HCT116 (cell line): ENCODE data around the gene DNM1L.

ENCODE experiments used
- CBX3 ChIP-seq: IDR thresholded peaks from 2 replicates; pipeline ENCODE4 v1.6.1; 2012; ENCODE audit warnings: low read depth
- CEBPB ChIP-seq: IDR thresholded peaks from 2 replicates; pipeline ENCODE4 v1.6.1; 2012; ENCODE audit warnings: low read depth
- EZH2 ChIP-seq: fragments of 200-600 bp; sonication (generic); IDR thresholded peaks from 2 replicates; pipeline ENCODE4 v1.6.1; 2017; ENCODE audit warnings: antibody characterized with exemption, mixed run types
- POLR2A ChIP-seq: IDR thresholded peaks from 2 replicates; pipeline ENCODE4 v1.7.0; 2011; ENCODE audit warnings: borderline replicate concordance; ENCODE audit not compliant: insufficient read depth, insufficient read length; ENCODE audit errors: extremely low read depth
- YY1 ChIP-seq: IDR thresholded peaks from 2 replicates; pipeline ENCODE4 v1.6.1; 2011; ENCODE audit warnings: low read length, low read depth, moderate library complexity, mild to moderate bottlenecking; ENCODE audit not compliant: insufficient replicate concordance; ENCODE audit errors: extremely low read depth
- ZFX ChIP-seq: fragments of 450-650 bp; IDR thresholded peaks from 2 replicates; pipeline ENCODE4 v1.6.1; 2017
- ZNF274 ChIP-seq: fragments of 200-500 bp; sonication (Bioruptor generic); IDR thresholded peaks from 2 replicates; pipeline ENCODE4 v1.6.1; 2014; ENCODE audit warnings: mild to moderate bottlenecking, low read depth, low read length, inconsistent platforms
- TF ChIP-seq, protein P1 (sequence below), 3 experiments: fragments of 200-600 bp in 1 of 3; sonication (generic) in 1 of 3; IDR thresholded peaks in 2 of 3; conservative IDR thresholded peaks in 1 of 3; 2 replicates each; pipeline ENCODE4 v1.5.1; 2012 to 2017; ENCODE audit warnings: low read depth in 2 of 3, low read length in 2 of 3, antibody characterized with exemption in 1 of 3, borderline replicate concordance in 1 of 3, control low read depth in 1 of 3, mild to moderate bottlenecking in 1 of 3, mixed read lengths in 1 of 3, mixed run types in 1 of 3, moderate library complexity in 1 of 3; ENCODE audit not compliant: insufficient read depth in 1 of 3
- TF ChIP-seq, protein P2 (sequence below): IDR thresholded peaks from 2 replicates; pipeline ENCODE4 v1.6.1; 2012; ENCODE audit warnings: low read depth

DNA sequence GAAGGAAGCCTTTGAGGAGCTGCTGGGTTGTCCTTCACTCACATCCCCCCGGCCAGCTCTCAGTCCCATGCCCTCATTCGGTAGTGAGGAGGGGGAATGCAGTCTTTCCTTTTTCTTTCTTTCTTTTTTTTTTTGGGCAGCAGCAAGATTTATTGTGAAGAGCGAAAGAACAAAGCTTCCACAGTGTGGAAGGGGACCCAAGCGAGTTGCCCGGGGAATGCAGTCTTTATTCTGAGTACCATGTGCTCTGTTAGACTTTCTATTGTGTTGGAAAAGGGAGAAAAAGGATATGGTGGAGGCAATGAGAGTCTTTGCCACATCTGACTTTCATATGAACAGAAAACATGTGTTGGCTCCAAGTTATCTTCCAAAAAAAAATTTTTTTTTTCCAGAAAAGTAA, 106.5 kb downstream of the DNM1L start:
- TF ChIP-seq, protein P1, sequence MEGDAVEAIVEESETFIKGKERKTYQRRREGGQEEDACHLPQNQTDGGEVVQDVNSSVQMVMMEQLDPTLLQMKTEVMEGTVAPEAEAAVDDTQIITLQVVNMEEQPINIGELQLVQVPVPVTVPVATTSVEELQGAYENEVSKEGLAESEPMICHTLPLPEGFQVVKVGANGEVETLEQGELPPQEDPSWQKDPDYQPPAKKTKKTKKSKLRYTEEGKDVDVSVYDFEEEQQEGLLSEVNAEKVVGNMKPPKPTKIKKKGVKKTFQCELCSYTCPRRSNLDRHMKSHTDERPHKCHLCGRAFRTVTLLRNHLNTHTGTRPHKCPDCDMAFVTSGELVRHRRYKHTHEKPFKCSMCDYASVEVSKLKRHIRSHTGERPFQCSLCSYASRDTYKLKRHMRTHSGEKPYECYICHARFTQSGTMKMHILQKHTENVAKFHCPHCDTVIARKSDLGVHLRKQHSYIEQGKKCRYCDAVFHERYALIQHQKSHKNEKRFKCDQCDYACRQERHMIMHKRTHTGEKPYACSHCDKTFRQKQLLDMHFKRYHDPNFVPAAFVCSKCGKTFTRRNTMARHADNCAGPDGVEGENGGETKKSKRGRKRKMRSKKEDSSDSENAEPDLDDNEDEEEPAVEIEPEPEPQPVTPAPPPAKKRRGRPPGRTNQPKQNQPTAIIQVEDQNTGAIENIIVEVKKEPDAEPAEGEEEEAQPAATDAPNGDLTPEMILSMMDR (IDR thresholded peaks at IDR 0.05 in 2 of 3, conservative IDR thresholded peaks at IDR 0.05 in 1 of 3; ENCODE audit: borderline replicate concordance in 1 of 3, insufficient read depth in 1 of 3, low read depth in 2 of 3, low read length in 2 of 3), result no peak
- TF ChIP-seq ZFX (no peak), POLR2A (no peak), CBX3 (no peak), CEBPB (no peak), ZNF274 (no peak), EZH2 (no peak), YY1 (no peak)
- TF ChIP-seq, protein P2, sequence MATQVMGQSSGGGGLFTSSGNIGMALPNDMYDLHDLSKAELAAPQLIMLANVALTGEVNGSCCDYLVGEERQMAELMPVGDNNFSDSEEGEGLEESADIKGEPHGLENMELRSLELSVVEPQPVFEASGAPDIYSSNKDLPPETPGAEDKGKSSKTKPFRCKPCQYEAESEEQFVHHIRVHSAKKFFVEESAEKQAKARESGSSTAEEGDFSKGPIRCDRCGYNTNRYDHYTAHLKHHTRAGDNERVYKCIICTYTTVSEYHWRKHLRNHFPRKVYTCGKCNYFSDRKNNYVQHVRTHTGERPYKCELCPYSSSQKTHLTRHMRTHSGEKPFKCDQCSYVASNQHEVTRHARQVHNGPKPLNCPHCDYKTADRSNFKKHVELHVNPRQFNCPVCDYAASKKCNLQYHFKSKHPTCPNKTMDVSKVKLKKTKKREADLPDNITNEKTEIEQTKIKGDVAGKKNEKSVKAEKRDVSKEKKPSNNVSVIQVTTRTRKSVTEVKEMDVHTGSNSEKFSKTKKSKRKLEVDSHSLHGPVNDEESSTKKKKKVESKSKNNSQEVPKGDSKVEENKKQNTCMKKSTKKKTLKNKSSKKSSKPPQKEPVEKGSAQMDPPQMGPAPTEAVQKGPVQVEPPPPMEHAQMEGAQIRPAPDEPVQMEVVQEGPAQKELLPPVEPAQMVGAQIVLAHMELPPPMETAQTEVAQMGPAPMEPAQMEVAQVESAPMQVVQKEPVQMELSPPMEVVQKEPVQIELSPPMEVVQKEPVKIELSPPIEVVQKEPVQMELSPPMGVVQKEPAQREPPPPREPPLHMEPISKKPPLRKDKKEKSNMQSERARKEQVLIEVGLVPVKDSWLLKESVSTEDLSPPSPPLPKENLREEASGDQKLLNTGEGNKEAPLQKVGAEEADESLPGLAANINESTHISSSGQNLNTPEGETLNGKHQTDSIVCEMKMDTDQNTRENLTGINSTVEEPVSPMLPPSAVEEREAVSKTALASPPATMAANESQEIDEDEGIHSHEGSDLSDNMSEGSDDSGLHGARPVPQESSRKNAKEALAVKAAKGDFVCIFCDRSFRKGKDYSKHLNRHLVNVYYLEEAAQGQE, result no peak
